Gastroesophageal sphincter (tissue), 4 donors: Measurements from ENCODE around the gene FRMD4B. TPM values are rescaled to one million over a fixed set of nuclear protein-coding genes. Genes with fewer than 3 reads are reported as not detected.
A peak's percentile ranks its signal among the peaks of the same experiment; 100 is the strongest.

ENCODE experiments used
- ATAC-seq: fragments of 150-250 bp; one replicate; pipeline ENCODE4 v1.9.1; 2016; ENCODE audit warnings: mild to moderate bottlenecking, moderate library complexity
- H3K27ac ChIP-seq, 4 donors: fragments of 200-600 bp; sonication (generic) in 3 of 4; 1 replicate in 3 of 4; 2 replicates in 1 of 4; pipeline ENCODE4 v1.5.1; 2016 to 2019
- H3K27me3 ChIP-seq: fragments of 200-600 bp; sonication (generic); one replicate; pipeline ENCODE4 v1.5.1; 2019
- H3K36me3 ChIP-seq, 2 donors: fragments of 200-600 bp; sonication (generic); one replicate each; pipeline ENCODE4 v1.5.1; 2019; ENCODE audit warnings: control low read depth in 1 of 2
- H3K4me1 ChIP-seq, 3 donors: fragments of 200-600 bp; sonication (generic); 1 replicate in 2 of 3; 2 replicates in 1 of 3; pipeline ENCODE4 v1.5.1; 2016 to 2019; ENCODE audit warnings: control low read depth in 2 of 3
- H3K4me3 ChIP-seq, 2 donors: fragments of 200-600 bp; sonication (generic); one replicate each; pipeline ENCODE4 v1.5.1; 2019; ENCODE audit warnings: mild to moderate bottlenecking in 1 of 2, moderate library complexity in 1 of 2
- H3K9me3 ChIP-seq, 3 donors: fragments of 200-600 bp; sonication (generic); one replicate each; pipeline ENCODE4 v1.5.1; 2017 to 2019; ENCODE audit warnings: control low read depth in 2 of 3
- EP300 ChIP-seq: sonication (generic); formaldehyde crosslinking; IDR thresholded peaks from one replicate; pipeline ENCODE4 v1.6.1; 2017; ENCODE audit warnings: antibody characterized with exemption, mild to moderate bottlenecking
- POLR2A ChIP-seq, 2 donors: fragments of 450-650 bp; IDR thresholded peaks; one replicate each; pipeline ENCODE4 v1.6.1; 2017; ENCODE audit warnings: antibody characterized with exemption in 2 of 2, mild to moderate bottlenecking in 2 of 2, moderate library complexity in 1 of 2
- POLR2AphosphoS5 ChIP-seq: sonication (generic); formaldehyde crosslinking; IDR thresholded peaks from one replicate; pipeline ENCODE4 v1.6.1; 2017; ENCODE audit warnings: antibody characterized with exemption
- WGBS, 2 donors: methylation state at CpG; one replicate each; pipeline ENCODE4 v1.1.5; 2018; ENCODE audit warnings: low coverage in 1 of 2; 5-methylcytosine and 5-hydroxymethylcytosine counted together
- total RNA-seq, 4 donors: library from RNA; depleted of rRNA; stranded (reverse); fragments of >200 nt; gene quantifications; one replicate each; pipeline ENCODE4 v1.1.0, GENCODE V29; 2016
- TF ChIP-seq, protein P1 (sequence below), 4 experiments: fragments of 200-600 bp in 2 of 4; fragments of 450-650 bp in 2 of 4; sonication (generic) in 1 of 4; IDR thresholded peaks; one replicate each; pipeline ENCODE4 v1.5.1; 2017 to 2019; ENCODE audit warnings: antibody characterized with exemption in 4 of 4, mild to moderate bottlenecking in 2 of 4, moderate library complexity in 2 of 4

The FRMD4B gene
- total RNA-seq, 4 donors from 2014 or later: 7.1 to 22.3 (median 19.8) TPM

DNA sequence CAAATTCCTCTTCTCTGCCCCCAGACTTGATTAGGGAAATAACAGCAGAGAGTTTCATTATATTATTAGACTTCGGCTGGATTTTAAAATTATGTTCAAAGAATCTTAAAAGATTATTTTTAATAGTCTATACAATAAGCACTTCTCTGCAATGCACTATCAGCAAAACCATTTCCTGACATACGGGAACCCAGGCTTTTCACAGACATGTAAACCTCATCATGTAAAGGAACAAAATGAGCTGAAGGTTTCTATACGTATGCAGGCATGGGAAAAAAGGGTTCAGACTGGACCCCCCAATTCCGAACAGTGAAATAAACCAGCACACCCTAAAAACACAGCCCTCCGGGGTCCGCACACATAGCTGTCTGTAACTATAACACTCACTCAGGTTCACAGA is 185.9 kb downstream of the FRMD4B start:
- no peak for ATAC-seq
- Histone ChIP-seq H3K27ac (no peak overlapping the region), H3K27me3 (no peaks in the 10 kb centered on the region), H3K36me3 (no peaks in the 10 kb centered on the region), H3K4me3 (peak overlapping the region in 1 of 2 donors; percentile 20), H3K9me3 (no peaks in the 10 kb centered on the region), H3K4me1 (no peaks in the 10 kb centered on the region)
- WGBS, 2 donors: 61 to 62% methylated on average over 6 of the region's 6 CpGs
- TF ChIP-seq POLR2AphosphoS5 (no peak), POLR2A (IDR thresholded peaks at IDR 0.05) (no peak), EP300 (no peak)
- TF ChIP-seq, protein P1, sequence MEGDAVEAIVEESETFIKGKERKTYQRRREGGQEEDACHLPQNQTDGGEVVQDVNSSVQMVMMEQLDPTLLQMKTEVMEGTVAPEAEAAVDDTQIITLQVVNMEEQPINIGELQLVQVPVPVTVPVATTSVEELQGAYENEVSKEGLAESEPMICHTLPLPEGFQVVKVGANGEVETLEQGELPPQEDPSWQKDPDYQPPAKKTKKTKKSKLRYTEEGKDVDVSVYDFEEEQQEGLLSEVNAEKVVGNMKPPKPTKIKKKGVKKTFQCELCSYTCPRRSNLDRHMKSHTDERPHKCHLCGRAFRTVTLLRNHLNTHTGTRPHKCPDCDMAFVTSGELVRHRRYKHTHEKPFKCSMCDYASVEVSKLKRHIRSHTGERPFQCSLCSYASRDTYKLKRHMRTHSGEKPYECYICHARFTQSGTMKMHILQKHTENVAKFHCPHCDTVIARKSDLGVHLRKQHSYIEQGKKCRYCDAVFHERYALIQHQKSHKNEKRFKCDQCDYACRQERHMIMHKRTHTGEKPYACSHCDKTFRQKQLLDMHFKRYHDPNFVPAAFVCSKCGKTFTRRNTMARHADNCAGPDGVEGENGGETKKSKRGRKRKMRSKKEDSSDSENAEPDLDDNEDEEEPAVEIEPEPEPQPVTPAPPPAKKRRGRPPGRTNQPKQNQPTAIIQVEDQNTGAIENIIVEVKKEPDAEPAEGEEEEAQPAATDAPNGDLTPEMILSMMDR (IDR thresholded peaks at IDR 0.05): no peak

DNA sequence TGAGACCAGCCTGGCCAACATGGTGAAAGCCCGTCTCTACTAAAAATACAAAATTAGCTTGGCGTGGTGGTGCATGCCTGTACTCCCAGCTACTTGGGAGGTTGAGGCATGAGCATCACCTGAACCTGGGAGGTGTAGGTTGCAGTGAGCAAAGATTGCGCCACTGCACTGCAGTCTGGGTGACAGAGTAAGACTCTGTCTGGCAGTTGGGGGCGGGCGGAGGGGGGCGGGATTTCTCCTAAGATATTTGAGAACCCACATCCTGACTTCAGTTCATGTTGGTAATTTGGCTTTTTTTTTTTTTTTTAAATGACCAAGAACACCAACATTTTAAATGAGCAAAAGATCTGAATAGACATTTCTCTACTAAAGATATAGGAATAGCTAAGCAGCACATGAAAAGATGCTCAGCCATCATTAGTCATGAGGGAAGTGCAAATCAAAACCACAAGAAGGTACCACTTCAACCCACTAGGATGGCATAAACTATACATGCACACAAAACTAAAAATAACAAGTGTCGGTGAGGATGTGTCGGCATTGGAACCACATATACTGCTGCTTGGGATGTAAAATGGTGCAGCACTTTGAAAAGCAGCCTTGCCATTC is 187.9 kb downstream of the FRMD4B start:
- TF ChIP-seq EP300: no peak
- no peak for TF ChIP-seq POLR2AphosphoS5
- TF ChIP-seq, protein P1 (IDR thresholded peaks at IDR 0.05): no peak
- TF ChIP-seq POLR2A (IDR thresholded peaks at IDR 0.05): no peak
- 88% methylated on average over 8 of the region's 8 CpGs; no CpG with 5 or more reads in 1 of the 2 donors for WGBS, 2 donors
- H3K27me3 ChIP-seq: no peaks in the 10 kb centered on the region
- no peak for ATAC-seq
- no peaks in the 10 kb centered on the region for H3K4me1 ChIP-seq
- H3K27ac ChIP-seq: no peak overlapping the region
- peaks cover 0 to 6% of the 10 kb centered on the region in 2 donors for H3K36me3 ChIP-seq
- H3K9me3 ChIP-seq: no peaks in the 10 kb centered on the region
- no peak overlapping the region for H3K4me3 ChIP-seq

DNA sequence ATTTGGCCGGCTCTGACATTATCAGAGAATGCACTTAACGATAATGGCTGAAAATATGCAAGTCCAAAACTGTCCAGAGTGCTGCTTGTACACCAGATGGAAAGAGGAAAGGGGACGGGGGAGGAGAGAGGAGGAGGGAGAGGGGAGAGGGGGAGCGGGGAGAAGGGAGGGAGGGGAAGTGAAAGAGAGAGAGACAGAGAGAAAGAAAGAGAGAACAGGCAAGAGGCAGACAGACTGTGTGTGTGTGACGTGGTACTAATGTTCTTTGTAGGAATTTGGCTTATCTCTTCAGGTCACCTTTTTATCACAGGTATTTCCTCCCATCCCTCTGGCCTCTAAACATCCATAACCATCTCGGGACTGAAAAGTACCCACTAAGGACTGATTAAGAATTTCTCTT is 188.4 kb downstream of the FRMD4B start:
- peaks cover 0 to 9% of the 10 kb centered on the region in 2 donors for H3K36me3 ChIP-seq
- WGBS, 2 donors: 41 to 63% methylated on average over 5 to 6 of the region's 6 CpGs

DNA sequence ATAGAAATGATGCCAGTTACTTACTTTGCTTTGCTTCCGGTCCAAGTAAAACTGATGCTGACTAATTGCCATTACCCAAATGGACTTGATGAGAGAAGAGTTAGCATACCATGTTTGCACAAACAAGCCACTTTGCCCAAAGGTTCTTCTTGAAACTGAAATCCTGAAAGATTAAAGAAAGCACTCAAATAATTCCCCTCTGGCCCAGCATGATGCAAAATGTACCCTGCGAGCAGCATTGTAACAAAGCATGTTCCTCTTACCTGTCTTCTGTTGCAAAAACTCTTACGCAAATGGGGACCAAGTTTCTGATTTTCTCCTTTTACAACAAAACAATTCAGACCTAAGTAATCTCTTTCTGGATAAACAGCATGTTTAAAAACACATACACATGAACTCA is 189.0 kb downstream of the FRMD4B start:
- no peaks in the 10 kb centered on the region for H3K4me1 ChIP-seq
- 83 to 96% methylated on average over 3 of the region's 3 CpGs for WGBS, 2 donors
- H3K4me3 ChIP-seq: no peak overlapping the region
- no peaks in the 10 kb centered on the region for H3K9me3 ChIP-seq
- peaks cover 0 to 13% of the 10 kb centered on the region in 2 donors for H3K36me3 ChIP-seq
- TF ChIP-seq, protein P1 (IDR thresholded peaks at IDR 0.05): no peak
- TF ChIP-seq POLR2A (IDR thresholded peaks at IDR 0.05) (no peak), EP300 (no peak), POLR2AphosphoS5 (no peak)
- ATAC-seq: no peak
- no peak overlapping the region for H3K27ac ChIP-seq
- H3K27me3 ChIP-seq: no peaks in the 10 kb centered on the region

More for the DNA sequence above, 188.4 kb downstream of the FRMD4B start:
- Histone ChIP-seq H3K27ac (no peak overlapping the region), H3K4me1 (no peaks in the 10 kb centered on the region), H3K9me3 (no peaks in the 10 kb centered on the region), H3K27me3 (no peaks in the 10 kb centered on the region), H3K4me3 (no peak overlapping the region)
- ATAC-seq: no peak
- TF ChIP-seq POLR2A (IDR thresholded peaks at IDR 0.05) (no peak), POLR2AphosphoS5 (no peak), EP300 (no peak)
- TF ChIP-seq, protein P1 (IDR thresholded peaks at IDR 0.05): no peak
